Breast epithelium (tissue), 3 donors: ENCODE data around the gene SETD2.

Experiments used
- POLR2A ChIP-seq: fragments of 450-650 bp; IDR thresholded peaks from one replicate; pipeline ENCODE4 v1.6.1; 2016; ENCODE audit warnings: antibody characterized with exemption, mild to moderate bottlenecking, moderate library complexity
- POLR2AphosphoS5 ChIP-seq, 3 donors: sonication (generic); formaldehyde crosslinking; IDR thresholded peaks; one replicate each; pipeline ENCODE4 v1.6.1; 2017; ENCODE audit warnings: antibody characterized with exemption in 3 of 3
- TF ChIP-seq, protein P1 (sequence below), 3 donors: fragments of 450-650 bp; IDR thresholded peaks; one replicate each; pipeline ENCODE4 v1.5.1; 2016 to 2017; ENCODE audit warnings: antibody characterized with exemption in 3 of 3, mild to moderate bottlenecking in 3 of 3, moderate library complexity in 3 of 3

DNA sequence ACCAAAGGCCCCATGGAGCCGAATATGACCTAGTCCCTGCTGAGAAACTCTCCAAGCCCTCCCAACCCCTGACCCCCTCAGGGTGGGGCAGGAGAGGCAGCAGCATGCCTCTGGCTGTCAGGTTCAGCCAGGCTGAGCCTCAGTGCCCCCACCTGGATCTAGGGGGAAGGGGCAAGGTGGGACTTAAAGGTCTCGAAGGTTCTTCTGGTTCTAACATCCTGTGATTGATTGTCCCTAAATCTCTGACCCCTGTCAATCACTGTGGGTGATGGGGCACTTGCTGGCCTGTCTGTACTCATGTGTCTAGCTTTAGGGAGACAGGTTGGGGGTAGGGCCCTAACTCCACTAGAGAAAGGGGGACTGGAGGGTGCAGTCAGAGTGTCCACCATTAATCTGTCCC lies 170.6 kb downstream of the SETD2 start:
- TF ChIP-seq, protein P1, sequence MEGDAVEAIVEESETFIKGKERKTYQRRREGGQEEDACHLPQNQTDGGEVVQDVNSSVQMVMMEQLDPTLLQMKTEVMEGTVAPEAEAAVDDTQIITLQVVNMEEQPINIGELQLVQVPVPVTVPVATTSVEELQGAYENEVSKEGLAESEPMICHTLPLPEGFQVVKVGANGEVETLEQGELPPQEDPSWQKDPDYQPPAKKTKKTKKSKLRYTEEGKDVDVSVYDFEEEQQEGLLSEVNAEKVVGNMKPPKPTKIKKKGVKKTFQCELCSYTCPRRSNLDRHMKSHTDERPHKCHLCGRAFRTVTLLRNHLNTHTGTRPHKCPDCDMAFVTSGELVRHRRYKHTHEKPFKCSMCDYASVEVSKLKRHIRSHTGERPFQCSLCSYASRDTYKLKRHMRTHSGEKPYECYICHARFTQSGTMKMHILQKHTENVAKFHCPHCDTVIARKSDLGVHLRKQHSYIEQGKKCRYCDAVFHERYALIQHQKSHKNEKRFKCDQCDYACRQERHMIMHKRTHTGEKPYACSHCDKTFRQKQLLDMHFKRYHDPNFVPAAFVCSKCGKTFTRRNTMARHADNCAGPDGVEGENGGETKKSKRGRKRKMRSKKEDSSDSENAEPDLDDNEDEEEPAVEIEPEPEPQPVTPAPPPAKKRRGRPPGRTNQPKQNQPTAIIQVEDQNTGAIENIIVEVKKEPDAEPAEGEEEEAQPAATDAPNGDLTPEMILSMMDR (IDR thresholded peaks at IDR 0.05) = no peak
- TF ChIP-seq POLR2A (no peak), POLR2AphosphoS5 (IDR thresholded peaks at IDR 0.05) (no peak)
